Measurements from ENCODE around the gene STX18.

The STX18 gene

DNA sequence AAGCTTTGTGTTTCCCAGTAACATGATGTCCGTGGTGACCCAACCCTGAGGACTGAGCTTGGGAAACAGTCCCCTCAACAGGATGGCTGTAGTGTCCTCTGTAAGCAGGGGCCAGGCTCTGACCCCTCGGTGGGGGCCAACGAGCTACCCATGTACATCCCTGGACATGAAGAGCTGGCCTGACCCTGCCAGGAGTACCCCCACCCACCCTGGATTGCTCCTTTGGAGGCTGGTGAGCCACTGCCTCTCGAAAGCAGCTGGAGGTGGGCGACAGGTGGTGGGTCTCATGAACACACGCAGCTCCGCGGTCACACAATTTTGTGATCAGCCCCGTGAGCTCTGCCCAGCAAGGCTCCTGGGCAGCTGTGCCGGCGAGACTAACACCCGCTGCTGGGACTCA lies 121.4 kb downstream of the STX18 start:
- H2AFZ ChIP-seq (ENCODE audit: low read depth, low read length): no peak overlapping the region
- no peak overlapping the region for H3K4me2 ChIP-seq (ENCODE audit: insufficient read depth, low read length)
- no peaks in the 10 kb centered on the region for H3K27me3 ChIP-seq (ENCODE audit: insufficient read depth, low read length, poor library complexity)
- DNase-seq: no peak
- no peaks in the 10 kb centered on the region for H3K79me2 ChIP-seq (ENCODE audit: insufficient read depth, low read length)
- H4K20me1 ChIP-seq (ENCODE audit: insufficient read depth, low read length): peaks cover 2% of the 10 kb centered on the region; the same call in 1 of the 2 replicates
- TF ChIP-seq, protein P1, sequence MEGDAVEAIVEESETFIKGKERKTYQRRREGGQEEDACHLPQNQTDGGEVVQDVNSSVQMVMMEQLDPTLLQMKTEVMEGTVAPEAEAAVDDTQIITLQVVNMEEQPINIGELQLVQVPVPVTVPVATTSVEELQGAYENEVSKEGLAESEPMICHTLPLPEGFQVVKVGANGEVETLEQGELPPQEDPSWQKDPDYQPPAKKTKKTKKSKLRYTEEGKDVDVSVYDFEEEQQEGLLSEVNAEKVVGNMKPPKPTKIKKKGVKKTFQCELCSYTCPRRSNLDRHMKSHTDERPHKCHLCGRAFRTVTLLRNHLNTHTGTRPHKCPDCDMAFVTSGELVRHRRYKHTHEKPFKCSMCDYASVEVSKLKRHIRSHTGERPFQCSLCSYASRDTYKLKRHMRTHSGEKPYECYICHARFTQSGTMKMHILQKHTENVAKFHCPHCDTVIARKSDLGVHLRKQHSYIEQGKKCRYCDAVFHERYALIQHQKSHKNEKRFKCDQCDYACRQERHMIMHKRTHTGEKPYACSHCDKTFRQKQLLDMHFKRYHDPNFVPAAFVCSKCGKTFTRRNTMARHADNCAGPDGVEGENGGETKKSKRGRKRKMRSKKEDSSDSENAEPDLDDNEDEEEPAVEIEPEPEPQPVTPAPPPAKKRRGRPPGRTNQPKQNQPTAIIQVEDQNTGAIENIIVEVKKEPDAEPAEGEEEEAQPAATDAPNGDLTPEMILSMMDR (IDR thresholded peaks at IDR 0.05; ENCODE audit: borderline replicate concordance, extremely low read depth, low read length, poor library complexity, severe bottlenecking): no peak
- TF ChIP-seq EZH2 (IDR thresholded peaks at IDR 0.05; ENCODE audit: borderline replicate concordance, low read depth, low read length, severe bottlenecking): no peak
- no peak overlapping the region for H3K27ac ChIP-seq (ENCODE audit: low read length)
- peaks cover 81% of the 10 kb centered on the region for H3K36me3 ChIP-seq (ENCODE audit: insufficient read depth, low read length)
- no peak for ATAC-seq (ENCODE audit: insufficient read depth, low read depth)
- no peak overlapping the region for H3K4me3 ChIP-seq (ENCODE audit: low read depth in 1 of 2, low read length in 2 of 2)
- H3K4me1 ChIP-seq (ENCODE audit: insufficient read depth, low read length): peaks cover 16% of the 10 kb centered on the region
- no peaks in the 10 kb centered on the region for H3K9me3 ChIP-seq (ENCODE audit: insufficient read depth, low read length, severe bottlenecking)
- H3K9ac ChIP-seq (ENCODE audit: low read depth, low read length): no peak overlapping the region

DNA sequence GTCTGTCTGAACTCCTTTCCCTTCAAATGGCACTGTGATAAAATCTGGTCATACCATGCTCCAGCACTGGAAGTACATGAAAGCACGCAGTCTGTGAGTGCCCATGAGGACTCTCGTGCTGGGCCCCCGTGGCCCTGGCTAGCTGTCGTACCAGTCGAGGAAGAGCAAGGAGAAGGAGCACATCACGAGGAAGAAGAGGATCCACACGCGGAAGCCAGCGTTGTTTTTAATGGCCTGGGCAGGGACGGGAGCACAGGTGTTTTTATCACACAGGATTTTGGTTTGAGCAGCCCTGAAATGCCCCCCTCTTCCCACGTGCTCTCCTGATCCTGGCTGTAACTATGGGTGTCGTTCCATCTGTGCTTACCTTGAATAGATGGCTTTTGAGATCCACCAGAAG lies 122.0 kb downstream of the STX18 start:
- no peak overlapping the region for H3K9ac ChIP-seq (ENCODE audit: low read depth, low read length)

DNA sequence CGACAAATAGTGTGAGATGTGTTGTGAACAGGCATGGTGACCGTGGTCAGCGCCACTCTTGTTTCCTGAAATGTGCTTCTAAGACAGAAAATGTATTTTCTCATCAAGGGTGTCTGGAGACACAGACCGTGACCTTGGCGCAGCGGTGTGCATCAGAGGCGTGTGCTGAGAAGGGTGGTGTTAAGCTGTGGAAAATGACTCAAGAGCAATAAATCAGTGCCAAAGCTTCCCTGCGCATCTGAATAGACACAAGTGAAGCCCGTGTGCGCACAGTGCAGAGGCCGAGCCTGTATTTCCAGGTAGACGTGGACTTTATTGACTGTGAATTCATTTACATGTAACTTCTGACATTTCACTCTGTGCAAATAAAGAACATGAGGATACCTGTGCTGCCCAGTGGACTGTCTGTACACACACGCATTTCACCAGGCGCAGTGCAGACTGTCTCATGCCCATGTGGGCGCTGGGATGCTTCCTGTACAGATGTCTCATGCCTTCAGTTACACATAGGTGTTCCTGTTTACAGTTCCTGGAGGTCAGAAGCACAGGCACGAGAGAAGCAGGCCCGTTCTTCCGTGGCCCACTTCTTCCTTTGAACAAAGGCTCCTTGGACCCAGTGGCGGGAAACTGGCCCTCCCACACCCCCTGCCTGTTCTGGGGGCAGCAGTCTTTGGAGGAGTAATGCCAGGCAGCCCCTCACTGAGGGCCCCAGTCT lies 123.0 kb downstream of the STX18 start:
- H3K27ac ChIP-seq (ENCODE audit: low read length): peak overlapping the region; percentile 28; the same call in 1 of the 2 replicates
- no peak overlapping the region for H3K4me2 ChIP-seq (ENCODE audit: insufficient read depth, low read length)
- no peaks in the 10 kb centered on the region for H3K27me3 ChIP-seq (ENCODE audit: insufficient read depth, low read length, poor library complexity)
- H3K4me3 ChIP-seq (ENCODE audit: low read depth in 1 of 2, low read length in 2 of 2): no peak overlapping the region
- H3K9me3 ChIP-seq (ENCODE audit: insufficient read depth, low read length, severe bottlenecking): no peaks in the 10 kb centered on the region
- H3K36me3 ChIP-seq (ENCODE audit: insufficient read depth, low read length): peaks cover 74% of the 10 kb centered on the region
- H3K9ac ChIP-seq (ENCODE audit: low read depth, low read length): no peak overlapping the region
- peaks cover 2% of the 10 kb centered on the region; the same call in 1 of the 2 replicates for H4K20me1 ChIP-seq (ENCODE audit: insufficient read depth, low read length)
- TF ChIP-seq EZH2 (IDR thresholded peaks at IDR 0.05; ENCODE audit: borderline replicate concordance, low read depth, low read length, severe bottlenecking): no peak
- TF ChIP-seq, protein P1 (IDR thresholded peaks at IDR 0.05; ENCODE audit: borderline replicate concordance, extremely low read depth, low read length, poor library complexity, severe bottlenecking): no peak
- H3K79me2 ChIP-seq (ENCODE audit: insufficient read depth, low read length): no peaks in the 10 kb centered on the region
- H3K4me1 ChIP-seq (ENCODE audit: insufficient read depth, low read length): peaks cover 16% of the 10 kb centered on the region
- peak; percentile 18 for DNase-seq
- peak; percentile 41; the same call in 2 of the 3 replicates for ATAC-seq (ENCODE audit: insufficient read depth, low read depth)
- no peak overlapping the region for H2AFZ ChIP-seq (ENCODE audit: low read depth, low read length)

More for the DNA sequence above, 122.0 kb downstream of the STX18 start:
- Histone ChIP-seq H3K36me3 (ENCODE audit: insufficient read depth, low read length) (peaks cover 81% of the 10 kb centered on the region), H3K4me2 (ENCODE audit: insufficient read depth, low read length) (no peak overlapping the region), H3K9me3 (ENCODE audit: insufficient read depth, low read length, severe bottlenecking) (no peaks in the 10 kb centered on the region), H3K27me3 (ENCODE audit: insufficient read depth, low read length, poor library complexity) (no peaks in the 10 kb centered on the region), H2AFZ (ENCODE audit: low read depth, low read length) (no peak overlapping the region), H3K27ac (ENCODE audit: low read length) (no peak overlapping the region), H3K4me1 (ENCODE audit: insufficient read depth, low read length) (peaks cover 16% of the 10 kb centered on the region), H3K4me3 (ENCODE audit: low read depth in 1 of 2, low read length in 2 of 2) (no peak overlapping the region), H3K79me2 (ENCODE audit: insufficient read depth, low read length) (no peaks in the 10 kb centered on the region), H4K20me1 (ENCODE audit: insufficient read depth, low read length) (peaks cover 2% of the 10 kb centered on the region; the same call in 1 of the 2 replicates)
- TF ChIP-seq, protein P1 (IDR thresholded peaks at IDR 0.05; ENCODE audit: borderline replicate concordance, extremely low read depth, low read length, poor library complexity, severe bottlenecking): no peak
- no peak for TF ChIP-seq EZH2 (IDR thresholded peaks at IDR 0.05; ENCODE audit: borderline replicate concordance, low read depth, low read length, severe bottlenecking)
- no peak for ATAC-seq (ENCODE audit: insufficient read depth, low read depth)
- DNase-seq: no peak

Data from DND-41 (cell line).